Type B pancreatic cell (in vitro differentiated cells): Measurements from ENCODE around the gene PUSL1. TPM values are rescaled to one million over a fixed set of nuclear protein-coding genes. Genes with fewer than 3 reads are reported as not detected.

ENCODE experiments used
- DNase-seq: peaks from one replicate; pipeline ENCODE4 v3.0.0; 2021; ENCODE audit warnings: mixed read lengths; ENCODE audit not compliant: unreplicated experiment; ENCODE audit errors: extremely low spot score
- H3K27ac Mint-ChIP-seq: 2 replicates; pipeline ENCODE4 v1.8.0; 2021; ENCODE audit warnings: mild to moderate bottlenecking, mixed read lengths
- H3K27me3 Mint-ChIP-seq: 2 replicates; pipeline ENCODE4 v1.8.0; 2021; ENCODE audit warnings: mixed read lengths
- H3K36me3 Mint-ChIP-seq: 2 replicates; pipeline ENCODE4 v1.8.0; 2021; ENCODE audit warnings: mixed read lengths
- H3K4me1 Mint-ChIP-seq: one replicate; pipeline ENCODE4 v1.8.0; 2021; ENCODE audit warnings: mixed read lengths; ENCODE audit not compliant: unreplicated experiment
- H3K4me3 Mint-ChIP-seq: 2 replicates; pipeline ENCODE4 v1.8.0; 2021; ENCODE audit warnings: mild to moderate bottlenecking, mixed read lengths
- H3K9me3 Mint-ChIP-seq: 2 replicates; pipeline ENCODE4 v1.8.0; 2021; ENCODE audit warnings: mixed read lengths
- total RNA-seq: library from RNA; stranded (reverse); gene quantifications from 2 replicates; pipeline ENCODE4 v1.2.1, GENCODE V29; 2021; ENCODE audit warnings: low replicate concordance
- TF ChIP-seq, protein P1 (sequence below): fragments of 200-600 bp; sonication (generic); conservative IDR thresholded peaks from 2 replicates; pipeline ENCODE4 v1.5.0; 2021; ENCODE audit warnings: antibody characterized with exemption, mild to moderate bottlenecking

PUSL1 gene
- total RNA-seq, 1 donor from 2014 or later: 20.4 TPM

- Mint-ChIP-seq H3K4me1 (no peaks in the 10 kb centered on the region), H3K9me3 (no peaks in the 10 kb centered on the region), H3K36me3 (peaks cover 10% of the 10 kb centered on the region), H3K4me3 (no peak overlapping the region), H3K27me3 (no peaks in the 10 kb centered on the region), H3K27ac (no peak overlapping the region)
- TF ChIP-seq, protein P1, sequence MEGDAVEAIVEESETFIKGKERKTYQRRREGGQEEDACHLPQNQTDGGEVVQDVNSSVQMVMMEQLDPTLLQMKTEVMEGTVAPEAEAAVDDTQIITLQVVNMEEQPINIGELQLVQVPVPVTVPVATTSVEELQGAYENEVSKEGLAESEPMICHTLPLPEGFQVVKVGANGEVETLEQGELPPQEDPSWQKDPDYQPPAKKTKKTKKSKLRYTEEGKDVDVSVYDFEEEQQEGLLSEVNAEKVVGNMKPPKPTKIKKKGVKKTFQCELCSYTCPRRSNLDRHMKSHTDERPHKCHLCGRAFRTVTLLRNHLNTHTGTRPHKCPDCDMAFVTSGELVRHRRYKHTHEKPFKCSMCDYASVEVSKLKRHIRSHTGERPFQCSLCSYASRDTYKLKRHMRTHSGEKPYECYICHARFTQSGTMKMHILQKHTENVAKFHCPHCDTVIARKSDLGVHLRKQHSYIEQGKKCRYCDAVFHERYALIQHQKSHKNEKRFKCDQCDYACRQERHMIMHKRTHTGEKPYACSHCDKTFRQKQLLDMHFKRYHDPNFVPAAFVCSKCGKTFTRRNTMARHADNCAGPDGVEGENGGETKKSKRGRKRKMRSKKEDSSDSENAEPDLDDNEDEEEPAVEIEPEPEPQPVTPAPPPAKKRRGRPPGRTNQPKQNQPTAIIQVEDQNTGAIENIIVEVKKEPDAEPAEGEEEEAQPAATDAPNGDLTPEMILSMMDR: no peak
- no peak for DNase-seq
Measured at GRCh38 chr1:1340791-1341548, 32.6 kb downstream of the PUSL1 start.

GRCh38 chr1:1341549-1342021, 33.2 kb downstream of the PUSL1 start:
- Mint-ChIP-seq H3K4me1 (peaks cover under 1% of the 10 kb centered on the region), H3K4me3 (no peak overlapping the region)
- no peak for DNase-seq

DNA sequence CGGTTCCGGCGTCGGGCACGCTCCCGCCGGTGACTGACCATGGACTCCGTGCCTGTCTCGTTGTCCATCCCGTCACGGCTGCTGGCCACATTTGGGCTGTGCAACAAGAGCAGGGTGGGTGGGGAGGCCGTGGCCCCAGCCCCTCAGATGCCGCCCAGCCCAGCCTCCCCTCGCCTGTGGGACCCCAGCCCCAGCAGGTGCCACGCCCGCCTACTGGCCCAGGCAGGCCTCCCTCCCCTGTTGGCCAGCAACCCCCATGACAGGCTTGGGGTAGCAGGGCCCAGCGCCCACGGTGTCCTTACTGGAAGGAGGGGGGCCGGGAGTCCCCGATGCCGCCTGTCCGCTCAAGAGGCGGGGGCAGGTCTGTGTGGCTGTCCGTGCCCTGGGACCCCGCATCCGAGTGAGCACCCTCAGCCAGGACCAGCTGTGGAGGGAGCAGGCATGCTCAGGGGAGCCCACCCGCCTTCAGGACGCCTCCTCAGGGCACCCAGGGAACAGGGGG, 33.7 kb downstream of the PUSL1 start:
- H3K9me3 Mint-ChIP-seq: no peaks in the 10 kb centered on the region
- peaks cover 6% of the 10 kb centered on the region for H3K4me1 Mint-ChIP-seq
- TF ChIP-seq, protein P1: no peak
- no peak overlapping the region for H3K27ac Mint-ChIP-seq
- no peak for DNase-seq
- peaks cover 10% of the 10 kb centered on the region for H3K36me3 Mint-ChIP-seq
- no peak overlapping the region for H3K4me3 Mint-ChIP-seq
- no peaks in the 10 kb centered on the region for H3K27me3 Mint-ChIP-seq

More at GRCh38 chr1:1341549-1342021, 33.2 kb downstream of the PUSL1 start:
- Mint-ChIP-seq H3K9me3 (no peaks in the 10 kb centered on the region), H3K27ac (no peak overlapping the region), H3K36me3 (peaks cover 10% of the 10 kb centered on the region), H3K27me3 (no peaks in the 10 kb centered on the region)
- TF ChIP-seq, protein P1: no peak

- H3K27me3 Mint-ChIP-seq: no peaks in the 10 kb centered on the region
- no peak overlapping the region for H3K4me3 Mint-ChIP-seq
- DNase-seq: no peak
- no peaks in the 10 kb centered on the region for H3K9me3 Mint-ChIP-seq
- H3K36me3 Mint-ChIP-seq: peaks cover 10% of the 10 kb centered on the region
- peaks cover 11% of the 10 kb centered on the region for H3K4me1 Mint-ChIP-seq
- no peak overlapping the region for H3K27ac Mint-ChIP-seq
- TF ChIP-seq, protein P1: no peak
Measured at GRCh38 chr1:1342584-1343115, 34.3 kb downstream of the PUSL1 start.

- no peak for DNase-seq
- Mint-ChIP-seq H3K27ac (no peak overlapping the region), H3K9me3 (no peaks in the 10 kb centered on the region), H3K4me3 (no peak overlapping the region), H3K27me3 (no peaks in the 10 kb centered on the region), H3K36me3 (peaks cover 10% of the 10 kb centered on the region), H3K4me1 (peaks cover 11% of the 10 kb centered on the region)
- TF ChIP-seq, protein P1: no peak
Measured at GRCh38 chr1:1343811-1344421, 35.5 kb downstream of the PUSL1 start.
